Spleen (tissue), 7 donors: ENCODE results near the gene PWP1.

ENCODE experiments used
- CTCF ChIP-seq, 11 experiments: fragments of 200-600 bp in 7 of 11; fragments of 450-650 bp in 4 of 11; sonication (generic) in 4 of 11; IDR thresholded peaks in 8 of 11; conservative IDR thresholded peaks in 3 of 11; 1 replicate in 7 of 11; 2 replicates in 4 of 11; pipeline versions ENCODE4 v1.4.0 to v1.8.0; 2016 to 2021; ENCODE audit warnings: antibody characterized with exemption in 11 of 11, inconsistent platforms in 4 of 11, mild to moderate bottlenecking in 1 of 11
- POLR2A ChIP-seq, 3 donors: fragments of 450-650 bp; IDR thresholded peaks; one replicate each; pipeline ENCODE4 v1.5.1; 2017; ENCODE audit warnings: antibody characterized with exemption in 3 of 3, mild to moderate bottlenecking in 1 of 3
- donor health status: DM: no; HTN: no; CAD: no; lungs with moderate emphysema.
- donor health status: DM: no; HTN: no; CAD: no.
- donor health status: DM: no; HTN: no; CAD: no.

- TF ChIP-seq CTCF (IDR thresholded peaks at IDR 0.05 in 8 of 11, conservative IDR thresholded peaks at IDR 0.05 in 3 of 11) (no peak), POLR2A (IDR thresholded peaks at IDR 0.05) (no peak)
Observed at GRCh38 chr12:107718606-107719005, 33.0 kb downstream of the PWP1 start.
